Activated T-helper 1 cell treated with anti-CD3 and anti-CD28 coated beads, Interleukin-2, amount 50 U/mL, for 16 hours (primary cell): ENCODE measurements around the gene CAPN13.

Experiments
- DNase-seq, 2 donors: peaks; one replicate each; pipeline ENCODE4 v3.0.0-alpha.2; 2020; ENCODE audit warnings: low read depth in 1 of 2, low spot score in 1 of 2

CAPN13 gene

DNA sequence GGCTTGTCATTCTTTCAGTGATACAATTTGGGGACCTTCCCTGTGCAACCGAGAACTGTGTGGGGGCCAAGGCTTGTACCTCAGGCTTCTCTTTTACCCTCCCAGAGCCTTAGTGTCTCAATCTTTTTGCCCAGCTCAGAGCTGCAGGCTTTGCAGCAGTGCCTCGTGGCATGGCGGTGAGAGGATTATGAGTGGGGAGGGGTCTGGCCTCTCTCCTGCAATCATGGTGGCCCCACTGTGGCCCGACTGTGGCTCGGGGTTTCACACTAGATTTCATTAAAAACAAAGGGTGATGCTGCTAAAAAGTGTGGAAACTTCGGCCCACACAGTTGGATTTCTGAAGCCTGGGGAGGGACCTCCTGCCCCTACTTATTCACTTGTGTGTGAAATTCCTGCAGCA lies 75.5 kb downstream of the CAPN13 start:
- DNase-seq: no peak

DNA sequence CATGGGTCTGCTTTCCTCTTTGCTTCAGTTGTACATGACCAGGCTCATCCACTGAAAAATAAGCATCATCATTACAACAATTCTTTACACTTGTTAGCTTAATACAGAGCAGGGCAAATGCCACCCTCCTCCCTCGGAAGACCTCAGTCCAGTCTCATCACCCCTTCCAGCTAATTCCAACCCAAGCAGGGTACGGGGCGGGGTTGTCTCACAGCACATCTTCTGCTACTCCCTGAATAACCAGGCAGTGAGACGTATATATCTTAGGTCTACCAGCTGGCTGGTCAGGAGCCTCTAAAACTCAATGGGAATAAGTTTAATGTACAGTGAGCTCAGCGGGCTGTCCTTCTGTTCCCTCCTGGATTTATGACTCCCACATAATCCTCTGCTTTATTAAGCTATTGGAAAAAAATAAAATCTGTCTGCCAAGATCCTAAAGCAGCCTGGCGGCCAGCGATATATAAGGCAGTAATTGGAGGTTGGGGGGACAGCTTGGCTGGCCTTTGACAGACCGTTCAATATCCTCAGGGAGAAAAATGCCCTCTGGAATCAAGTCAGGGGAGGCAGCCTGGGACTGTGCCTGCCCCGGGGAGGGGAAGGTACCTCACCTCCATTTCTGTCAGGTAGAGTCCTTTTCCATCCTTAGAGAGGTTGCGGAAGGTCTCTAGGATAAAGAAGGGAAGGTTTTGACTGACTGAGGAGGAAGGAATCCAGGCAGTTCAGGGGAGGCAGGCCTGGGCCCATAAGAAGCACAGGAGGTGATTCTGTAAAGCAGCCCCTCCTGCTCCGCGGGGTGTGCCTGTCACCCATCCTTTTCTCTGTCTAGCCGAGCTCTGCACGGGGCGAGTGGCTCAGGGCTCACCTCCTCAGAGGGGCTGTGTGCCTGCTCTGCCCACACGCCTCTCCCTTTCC lies 76.3 kb downstream of the CAPN13 start:
- no peak for DNase-seq

- no peak for DNase-seq
These were observed 78.2 kb downstream of the CAPN13 start for GRCh38 chr2:30729031-30729430.

DNA sequence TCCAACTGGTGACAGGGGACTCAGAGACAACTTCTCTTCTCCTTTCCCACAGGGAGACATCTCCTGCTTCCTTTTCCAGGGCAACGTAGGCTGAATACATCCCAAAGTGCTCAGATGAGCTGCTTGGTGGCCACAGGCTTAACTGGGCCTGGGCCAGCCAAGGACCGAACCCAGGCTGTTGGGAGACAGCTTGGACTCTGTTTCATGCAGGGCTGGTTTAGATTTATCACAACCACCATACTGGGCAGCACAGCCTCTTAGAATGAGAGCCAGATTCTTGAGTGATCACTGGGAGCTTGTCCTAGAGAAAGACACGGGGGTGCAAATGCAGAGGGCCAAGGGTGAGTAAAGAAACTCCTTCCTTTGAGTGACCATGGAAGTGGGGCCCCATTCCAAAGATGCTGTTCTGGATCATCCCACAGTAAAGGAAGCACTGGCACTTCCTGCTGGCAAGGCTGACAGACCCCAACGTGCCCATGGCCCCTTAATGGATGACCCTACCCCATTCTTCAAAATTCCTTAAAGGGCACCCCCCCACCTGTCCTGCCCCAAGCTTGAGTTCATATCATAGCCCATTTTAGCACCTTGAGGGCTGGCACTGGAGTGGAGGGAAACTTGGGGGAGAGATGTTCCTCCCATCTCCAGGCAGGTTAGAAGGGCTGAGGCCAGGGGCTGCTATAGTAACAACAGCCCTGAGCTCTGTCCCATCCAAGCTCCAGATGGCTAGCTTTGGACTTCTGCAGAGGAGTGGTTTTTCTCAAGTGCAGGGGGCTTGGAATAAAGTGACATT lies 84.1 kb downstream of the CAPN13 start:
- no peak for DNase-seq

DNA sequence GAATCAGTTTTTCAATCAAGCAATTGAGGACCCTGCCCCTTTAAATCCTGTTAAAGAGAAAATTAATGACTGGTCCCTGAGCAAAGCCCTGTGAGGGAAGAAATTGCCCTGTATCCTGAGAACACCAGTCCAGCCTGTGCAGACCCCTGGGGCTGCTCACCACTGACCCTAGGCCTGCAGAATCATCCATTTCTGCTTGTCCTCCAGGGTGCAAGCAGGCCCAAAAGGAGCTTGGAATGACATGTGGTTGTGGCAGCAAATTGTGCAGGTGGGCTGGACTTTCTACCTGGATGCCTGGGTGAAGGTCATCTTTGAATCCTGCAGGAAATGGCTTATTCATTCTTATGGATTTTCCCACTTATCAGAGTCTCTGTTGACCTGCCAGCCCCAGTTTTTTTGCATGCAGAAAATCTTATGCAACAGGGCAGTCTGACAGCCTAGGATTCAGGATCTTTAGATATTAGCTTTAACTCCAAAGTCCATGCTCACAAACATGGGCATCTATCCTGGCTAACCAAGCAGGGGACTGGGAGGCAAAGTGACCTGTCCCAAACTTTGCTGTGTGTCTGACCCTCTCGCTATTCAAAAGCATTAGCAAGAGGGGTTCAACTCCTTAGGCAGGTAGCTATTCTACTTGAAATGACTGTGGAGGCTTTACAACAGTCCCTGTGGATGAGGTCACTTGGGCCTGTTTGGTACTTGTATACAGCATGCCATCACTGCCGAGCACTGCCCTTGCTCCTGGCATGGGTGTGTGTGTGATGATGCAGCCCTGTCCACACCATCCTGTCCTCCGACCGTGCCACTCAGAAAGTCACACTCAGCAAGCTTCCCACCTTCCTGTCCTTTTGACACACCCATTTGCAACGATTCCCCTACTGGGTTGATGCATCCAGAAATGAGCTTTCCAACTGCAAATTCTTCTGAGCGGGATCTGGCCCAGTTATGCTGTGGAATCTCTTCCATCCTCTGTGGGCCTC lies 85.3 kb downstream of the CAPN13 start:
- DNase-seq: no peak

GRCh38 chr2:30721241-30721640 lies 86.0 kb downstream of the CAPN13 start:
- no peak for DNase-seq

DNA sequence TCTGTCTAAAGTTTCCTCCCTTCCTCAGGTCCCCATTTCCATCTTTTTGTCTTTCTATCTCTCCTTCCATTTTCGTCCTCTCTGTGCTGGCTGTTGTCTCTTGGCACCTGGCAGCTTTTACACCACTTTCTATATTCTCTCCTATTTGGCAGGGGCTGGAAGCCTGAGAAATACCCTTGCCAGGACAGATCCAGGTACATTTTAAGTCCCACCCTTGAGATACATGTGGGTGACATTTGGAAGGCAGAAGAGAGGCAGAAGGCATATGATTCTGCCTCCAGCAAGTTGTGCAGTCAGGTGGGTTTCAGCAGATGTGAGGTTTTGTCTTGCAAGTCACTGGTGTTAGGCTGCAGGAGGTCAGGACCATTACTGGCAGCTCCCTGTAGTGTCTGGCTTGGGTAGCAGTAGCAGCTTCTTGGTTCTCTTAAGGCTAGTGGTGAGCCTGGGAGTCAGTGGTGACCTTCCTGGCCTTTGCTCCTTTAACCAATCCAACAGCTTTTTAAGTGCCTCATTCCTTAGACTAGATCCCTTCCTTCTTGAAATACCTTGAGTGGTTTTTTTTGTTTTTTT lies 90.1 kb downstream of the CAPN13 start:
- DNase-seq: no peak

GRCh38 chr2:30716123-30716900 lies 90.9 kb downstream of the CAPN13 start:
- DNase-seq: no peak

DNA sequence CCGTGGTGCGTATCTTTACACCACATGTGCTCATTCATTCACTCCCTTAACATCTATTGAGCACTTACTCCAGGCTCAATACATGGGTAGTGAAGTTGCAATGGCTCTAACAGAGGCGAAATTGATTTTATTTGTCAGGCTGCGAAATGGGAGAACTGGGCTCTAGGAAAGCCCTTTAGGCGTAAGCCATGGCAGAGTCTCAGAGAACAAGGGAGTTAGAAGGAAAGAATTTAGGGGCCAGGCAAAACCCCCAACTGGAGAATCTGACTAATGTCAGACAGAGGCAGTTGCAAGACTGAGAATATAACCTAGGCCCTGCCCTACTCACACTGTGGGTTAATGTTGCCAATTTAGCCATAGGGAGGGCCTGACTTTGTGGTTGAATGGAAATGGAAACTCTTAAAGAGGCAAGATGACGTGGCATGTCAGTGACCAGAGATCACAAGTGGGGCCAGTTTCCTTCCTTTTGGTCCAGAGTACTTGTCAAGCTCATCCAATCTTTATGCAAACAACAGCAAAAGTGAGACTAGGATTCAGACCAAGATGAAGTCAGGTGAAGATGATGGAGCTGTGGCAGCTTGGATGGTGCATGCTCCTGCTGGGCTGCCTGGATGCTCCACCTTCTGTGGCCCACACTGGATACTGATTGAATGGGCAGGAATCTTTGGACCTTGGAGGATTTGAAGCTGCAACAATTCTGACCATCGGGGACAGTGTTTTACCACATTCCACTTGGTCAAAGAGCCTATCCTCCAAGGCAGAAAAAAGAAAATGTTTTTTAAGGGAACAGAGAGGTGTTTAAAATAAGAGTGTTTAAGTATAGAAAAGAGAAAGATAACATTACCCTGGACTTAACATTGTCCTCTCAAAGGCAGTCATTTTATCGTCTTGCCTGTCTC lies 92.2 kb downstream of the CAPN13 start:
- no peak for DNase-seq

- no peak for DNase-seq
These were observed 93.5 kb downstream of the CAPN13 start for GRCh38 chr2:30713698-30714097.

DNA sequence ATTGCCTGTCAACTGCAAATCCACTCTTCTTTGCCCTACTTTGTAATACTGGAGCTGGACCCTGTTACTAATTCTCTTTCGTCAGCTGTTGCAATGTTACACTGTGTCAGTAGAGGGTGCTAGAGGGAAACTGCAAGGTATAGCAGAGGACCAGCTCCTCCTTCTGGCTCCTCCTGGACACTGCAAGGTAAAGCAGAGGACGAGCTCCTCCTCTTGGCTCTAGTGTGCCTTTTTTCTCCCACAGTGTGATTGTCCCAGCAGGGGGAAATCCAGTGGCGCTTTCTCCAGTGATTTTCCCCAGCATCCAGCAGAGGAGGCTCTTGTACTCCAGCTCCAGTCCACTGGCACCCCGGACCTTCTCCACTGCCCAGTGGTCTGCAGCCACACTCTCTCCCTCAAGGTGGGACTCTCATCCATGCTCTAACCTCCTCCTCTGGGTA lies 95.6 kb downstream of the CAPN13 start:
- peak; percentile 59 to 62 for DNase-seq

DNA sequence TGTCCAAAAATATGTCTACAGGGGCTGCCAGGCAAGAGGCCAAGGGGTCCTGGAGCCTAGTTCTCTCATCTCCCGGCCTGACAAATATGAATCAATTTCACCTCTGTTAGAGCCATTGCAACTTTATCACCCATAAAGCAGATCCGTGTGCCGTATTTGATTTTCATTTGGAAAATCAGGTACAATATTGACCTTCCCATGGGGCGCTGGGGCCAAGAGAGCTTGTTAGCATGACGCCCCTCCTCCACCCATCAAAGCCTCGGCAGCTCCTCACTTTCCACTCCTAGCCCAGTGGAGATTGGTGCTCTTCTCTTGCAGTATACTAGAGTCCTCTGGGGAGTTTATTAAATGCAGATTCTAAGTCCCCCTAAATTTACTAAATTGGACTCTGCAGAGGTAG lies 96.8 kb downstream of the CAPN13 start:
- DNase-seq: no peak

- no peak for DNase-seq
These were observed 97.2 kb downstream of the CAPN13 start for GRCh38 chr2:30710016-30710415.

GRCh38 chr2:30709516-30709915 lies 97.7 kb downstream of the CAPN13 start:
- no peak for DNase-seq

DNA sequence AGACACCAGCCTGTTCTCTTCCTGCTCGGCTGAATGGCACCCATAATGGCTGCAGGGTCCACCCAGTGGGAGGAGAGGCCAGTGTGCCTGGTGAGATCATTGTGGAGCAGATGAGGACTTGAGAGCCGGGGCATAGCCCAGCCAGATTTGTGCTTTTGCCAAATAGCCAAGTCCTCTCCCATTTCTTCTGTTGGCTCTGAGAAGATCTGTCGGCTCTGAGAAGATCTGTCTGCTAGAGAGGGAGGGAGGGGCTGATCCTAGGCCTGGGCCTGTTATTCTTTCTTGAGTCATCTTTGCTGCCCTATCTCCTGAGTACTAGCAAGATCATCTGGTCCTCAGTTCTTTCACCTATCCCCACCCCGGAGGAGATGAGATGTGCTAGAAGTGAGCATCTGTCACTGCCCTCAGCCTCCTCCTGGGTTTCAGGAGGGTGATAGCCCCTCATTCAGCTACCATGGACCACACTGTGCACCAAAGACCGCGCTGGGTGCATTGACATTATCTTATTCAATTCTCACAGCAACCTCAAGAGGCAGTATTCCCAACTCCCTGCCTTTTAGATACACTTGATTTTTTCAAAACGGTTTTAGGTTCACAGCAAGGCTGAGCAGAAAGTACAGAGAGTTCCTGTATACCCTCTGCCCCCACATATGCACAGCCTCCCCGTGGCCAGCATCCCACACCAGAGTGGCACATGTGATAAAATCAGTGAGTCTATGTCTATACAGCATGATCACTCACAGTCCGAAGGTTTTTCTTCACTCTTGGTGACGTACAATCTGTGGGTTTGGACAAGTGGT lies 98.6 kb downstream of the CAPN13 start:
- DNase-seq: no peak

DNA sequence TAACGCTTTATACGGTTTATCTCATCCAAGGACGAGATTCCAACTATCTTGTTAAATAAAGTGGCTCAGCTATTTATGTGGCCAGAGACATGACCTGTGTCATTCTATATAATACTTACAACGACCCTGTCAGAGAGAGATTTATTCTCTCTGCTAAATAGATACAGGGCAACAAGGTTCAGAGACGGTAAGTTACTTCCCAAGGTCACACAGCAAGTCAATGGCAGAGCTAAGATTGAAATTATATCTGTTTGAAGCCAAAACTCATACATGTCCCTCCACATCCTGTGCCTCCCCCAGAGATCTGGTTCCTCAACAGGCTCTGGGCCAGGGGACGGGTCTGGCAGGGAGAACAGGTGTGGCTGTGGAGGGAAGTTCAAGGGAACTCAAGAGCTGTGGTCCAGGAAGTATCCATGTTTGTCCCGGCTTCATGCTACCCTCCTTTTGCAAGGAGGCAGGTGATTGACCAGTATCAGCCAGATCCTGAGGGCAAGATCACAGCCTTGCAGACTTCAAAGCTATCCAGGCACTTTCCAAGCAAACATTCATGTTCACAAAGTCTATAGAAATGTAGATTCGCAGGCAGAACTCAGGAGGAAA lies 99.8 kb downstream of the CAPN13 start:
- DNase-seq: no peak

DNA sequence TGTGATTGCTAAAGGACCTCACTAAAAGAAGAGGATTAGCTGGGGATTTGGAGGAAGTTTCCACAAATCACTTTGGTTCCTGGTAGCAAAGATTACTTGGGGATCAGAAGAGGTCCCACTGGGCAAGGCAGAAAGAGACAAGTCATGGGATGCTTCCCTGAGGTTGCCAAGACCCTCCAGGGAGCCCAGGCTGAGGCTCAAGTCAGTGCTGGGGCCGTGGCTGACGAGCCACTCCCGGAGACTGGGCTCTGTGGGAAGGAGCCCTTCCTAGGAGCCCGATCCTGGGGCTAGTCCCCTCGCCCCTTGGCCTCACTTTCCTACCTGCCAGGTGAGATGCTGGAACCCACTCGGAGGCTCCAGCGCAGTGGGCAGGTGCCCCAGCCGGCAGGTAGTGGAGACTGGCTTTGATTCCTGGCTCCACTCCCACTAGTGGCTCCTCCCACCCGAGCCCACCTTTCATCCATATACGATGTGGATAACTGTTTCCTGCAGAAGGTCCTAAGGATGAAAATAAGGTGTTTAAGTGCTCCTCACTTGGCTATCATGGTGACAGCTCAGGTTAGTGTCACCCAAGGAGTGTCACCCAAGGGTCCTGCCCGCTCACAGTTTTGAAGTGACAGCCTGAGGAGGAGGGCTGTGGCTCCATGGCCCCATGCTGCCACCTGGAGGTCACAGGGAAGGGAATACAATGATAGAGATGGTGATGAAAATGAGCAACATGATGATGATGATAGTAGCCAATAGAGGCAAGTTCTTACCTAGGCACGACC lies 100.5 kb downstream of the CAPN13 start:
- peak; percentile 34 to 59 for DNase-seq
